Tibial artery (tissue), 4 donors: Measurements from ENCODE around the gene TMEM97.

Experiments used
- DNase-seq, 2 donors: peaks; one replicate each; pipeline ENCODE4 v3.0.0-alpha.2; 2019
- H3K27ac ChIP-seq, 2 donors: fragments of 200-600 bp; sonication (generic) in 1 of 2; 1 replicate in 1 of 2; 2 replicates in 1 of 2; pipeline ENCODE4 v1.5.1; 2018 to 2019; ENCODE audit warnings: mild to moderate bottlenecking in 1 of 2
- H3K27me3 ChIP-seq, 2 donors: fragments of 200-600 bp; sonication (generic) in 1 of 2; one replicate each; pipeline versions ENCODE4 v1.5.1 to v1.6.0; 2016 to 2019
- H3K36me3 ChIP-seq, 3 donors: fragments of 200-600 bp; sonication (generic) in 2 of 3; one replicate each; pipeline ENCODE4 v1.5.1; 2016 to 2019; ENCODE audit warnings: mild to moderate bottlenecking in 2 of 3
- H3K4me1 ChIP-seq, 4 donors: fragments of 200-600 bp; sonication (generic) in 2 of 4; 1 replicate in 3 of 4; 2 replicates in 1 of 4; pipeline ENCODE4 v1.5.1; 2016 to 2019
- H3K4me3 ChIP-seq, 2 donors: fragments of 200-600 bp; sonication (generic) in 1 of 2; 1 replicate in 1 of 2; 2 replicates in 1 of 2; pipeline ENCODE4 v1.5.1; 2018 to 2019; ENCODE audit warnings: mild to moderate bottlenecking in 2 of 2
- H3K9me3 ChIP-seq, 3 donors: fragments of 200-600 bp; sonication (generic) in 1 of 3; one replicate each; pipeline ENCODE4 v1.5.1; 2016 to 2019
- intact Hi-C: fragments of 100-400 bp; cut with DNase I; formaldehyde crosslinking; loops from one replicate; pipeline ENCODE4 v1.15.0; 2023; ENCODE audit warnings: low total_unique reads
- TF ChIP-seq, protein P1 (sequence below), 2 experiments: fragments of 200-600 bp in 1 of 2; fragments of 450-650 bp in 1 of 2; IDR thresholded peaks; one replicate each; pipeline ENCODE4 v1.5.1; 2017 to 2019; ENCODE audit warnings: antibody characterized with exemption in 2 of 2, mild to moderate bottlenecking in 1 of 2, moderate library complexity in 1 of 2

The TMEM97 gene

DNA sequence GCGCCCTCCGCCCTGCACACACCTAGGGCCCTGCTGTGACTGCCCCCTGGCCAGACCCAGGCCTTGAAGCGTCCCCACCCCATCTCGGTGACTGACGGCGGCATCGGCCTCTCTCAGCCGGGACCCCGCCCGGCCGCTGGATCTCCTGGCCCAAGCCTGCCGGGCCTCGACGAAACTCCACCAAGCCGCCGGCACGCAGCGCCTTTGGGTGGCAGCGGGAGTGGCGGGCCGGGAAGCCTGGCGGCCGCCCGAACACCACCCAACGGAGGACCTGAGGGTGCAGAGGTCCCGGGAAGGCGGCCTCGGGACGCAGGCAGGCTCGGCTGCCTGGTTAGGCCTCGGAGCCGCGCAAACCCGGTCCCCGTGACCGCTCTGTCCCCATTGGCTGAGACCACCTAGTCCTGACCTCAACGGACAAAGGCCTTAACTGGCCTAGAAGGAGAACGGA, 12.0 kb upstream of the TMEM97 start:
- no peaks in the 10 kb centered on the region for H3K4me1 ChIP-seq
- H3K9me3 ChIP-seq: no peaks in the 10 kb centered on the region
- intact Hi-C loops: no loop called here
- H3K27ac ChIP-seq: no peak overlapping the region
- peaks cover 0 to 12% of the 10 kb centered on the region in 2 donors for H3K27me3 ChIP-seq
- TF ChIP-seq, protein P1, sequence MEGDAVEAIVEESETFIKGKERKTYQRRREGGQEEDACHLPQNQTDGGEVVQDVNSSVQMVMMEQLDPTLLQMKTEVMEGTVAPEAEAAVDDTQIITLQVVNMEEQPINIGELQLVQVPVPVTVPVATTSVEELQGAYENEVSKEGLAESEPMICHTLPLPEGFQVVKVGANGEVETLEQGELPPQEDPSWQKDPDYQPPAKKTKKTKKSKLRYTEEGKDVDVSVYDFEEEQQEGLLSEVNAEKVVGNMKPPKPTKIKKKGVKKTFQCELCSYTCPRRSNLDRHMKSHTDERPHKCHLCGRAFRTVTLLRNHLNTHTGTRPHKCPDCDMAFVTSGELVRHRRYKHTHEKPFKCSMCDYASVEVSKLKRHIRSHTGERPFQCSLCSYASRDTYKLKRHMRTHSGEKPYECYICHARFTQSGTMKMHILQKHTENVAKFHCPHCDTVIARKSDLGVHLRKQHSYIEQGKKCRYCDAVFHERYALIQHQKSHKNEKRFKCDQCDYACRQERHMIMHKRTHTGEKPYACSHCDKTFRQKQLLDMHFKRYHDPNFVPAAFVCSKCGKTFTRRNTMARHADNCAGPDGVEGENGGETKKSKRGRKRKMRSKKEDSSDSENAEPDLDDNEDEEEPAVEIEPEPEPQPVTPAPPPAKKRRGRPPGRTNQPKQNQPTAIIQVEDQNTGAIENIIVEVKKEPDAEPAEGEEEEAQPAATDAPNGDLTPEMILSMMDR (IDR thresholded peaks at IDR 0.05): no peak
- H3K36me3 ChIP-seq: no peaks in the 10 kb centered on the region
- no peak for DNase-seq
- no peak overlapping the region for H3K4me3 ChIP-seq

- Histone ChIP-seq H3K36me3 (no peaks in the 10 kb centered on the region), H3K27ac (no peak overlapping the region), H3K9me3 (no peaks in the 10 kb centered on the region), H3K4me1 (peaks cover 0 to 10% (median 8%) of the 10 kb centered on the region in 4 donors), H3K4me3 (no peak overlapping the region), H3K27me3 (no peaks in the 10 kb centered on the region)
- TF ChIP-seq, protein P1 (IDR thresholded peaks at IDR 0.05): no peak
- intact Hi-C loops: no loop called here
- no peak for DNase-seq
Observed at GRCh38 chr17:28313841-28314240, 5.2 kb upstream of the TMEM97 start.

DNA sequence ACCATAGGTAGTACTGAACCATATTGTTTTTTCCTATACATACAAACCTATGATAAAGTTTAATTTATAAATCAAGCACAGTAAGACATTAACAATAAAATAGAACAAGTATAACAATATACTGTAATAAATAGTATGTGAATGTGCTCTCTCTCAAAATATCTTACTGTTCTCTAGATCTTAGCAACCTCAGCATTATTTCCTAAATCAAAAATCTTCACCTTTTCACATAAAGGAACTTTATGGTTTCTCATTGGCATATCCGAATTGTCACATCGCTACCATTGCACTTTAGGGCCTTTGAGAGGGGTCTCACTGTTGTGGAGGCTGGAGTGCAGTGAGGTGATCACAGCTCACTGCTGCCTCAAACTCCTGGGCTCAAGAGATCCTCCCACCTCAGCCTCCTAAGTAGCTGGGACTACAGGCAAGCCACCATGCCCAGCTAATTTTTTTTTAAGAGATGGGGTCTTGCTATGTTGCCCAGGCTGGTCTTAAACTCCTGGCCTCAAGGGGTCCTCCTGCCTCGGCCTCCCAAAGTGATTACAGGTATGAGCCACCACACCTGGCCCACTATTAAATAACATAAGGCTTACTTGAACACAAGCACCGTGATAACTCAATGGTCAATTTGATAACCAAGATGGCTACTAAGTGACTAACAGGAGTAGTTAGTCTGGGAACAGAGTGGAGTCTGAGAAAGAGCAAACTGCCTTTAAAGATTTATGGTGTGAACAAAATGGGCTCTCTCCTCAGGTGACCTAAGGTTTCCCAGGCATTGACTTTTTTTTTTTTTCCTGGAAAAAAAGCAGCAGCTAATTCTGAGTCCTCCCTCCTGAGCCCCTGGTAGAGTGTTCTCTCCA, 2.9 kb upstream of the TMEM97 start:
- no peak overlapping the region for H3K4me3 ChIP-seq
- no peak for DNase-seq
- TF ChIP-seq, protein P1 (IDR thresholded peaks at IDR 0.05): no peak
- no peaks in the 10 kb centered on the region for H3K36me3 ChIP-seq
- H3K27me3 ChIP-seq: no peaks in the 10 kb centered on the region
- intact Hi-C loops: no loop called here
- no peak overlapping the region for H3K27ac ChIP-seq
- peaks cover 0 to 22% (median 13%) of the 10 kb centered on the region in 4 donors for H3K4me1 ChIP-seq
- H3K9me3 ChIP-seq: no peaks in the 10 kb centered on the region

DNA sequence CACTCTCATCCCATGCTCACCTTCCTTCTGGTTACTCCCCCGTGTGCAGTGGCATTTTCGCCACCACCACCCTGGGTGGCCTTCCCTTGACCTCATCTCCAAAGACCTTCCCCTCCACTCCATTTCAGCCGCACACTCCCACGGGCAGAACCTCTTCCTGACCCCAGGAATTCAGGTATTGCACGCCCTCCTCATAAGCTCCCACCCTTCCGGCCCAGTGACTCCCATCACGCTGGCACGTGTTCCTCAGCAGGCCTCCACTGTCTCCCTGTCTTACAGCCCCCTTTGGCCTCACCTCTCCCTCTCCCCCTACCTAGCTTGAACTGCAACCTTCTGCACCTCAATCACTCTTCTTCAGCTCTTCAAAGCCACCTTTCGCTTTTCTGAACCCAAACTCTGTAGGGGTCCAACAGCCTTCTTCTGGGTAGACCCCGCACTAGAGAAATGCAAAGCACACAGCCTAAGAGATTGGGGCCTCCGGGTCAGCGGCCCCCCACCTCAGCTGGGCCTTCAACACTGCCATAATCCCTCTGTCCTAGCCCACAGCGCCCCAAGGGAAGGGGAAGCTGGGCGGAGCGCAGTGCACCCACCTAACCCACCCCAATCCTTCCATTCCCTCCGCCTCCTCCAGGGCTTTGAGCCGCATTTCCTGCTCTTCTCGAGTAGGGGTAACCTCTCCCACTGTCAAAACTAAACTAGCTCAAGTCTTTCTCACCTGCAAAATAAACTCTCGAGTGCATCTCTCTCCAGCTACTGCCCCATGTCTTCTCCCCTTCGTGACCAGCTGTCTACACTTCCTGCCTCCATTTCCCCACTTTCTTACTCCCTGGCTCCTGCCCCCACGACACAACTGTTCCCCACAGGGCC, 1.7 kb upstream of the TMEM97 start:
- Histone ChIP-seq H3K36me3 (no peaks in the 10 kb centered on the region), H3K27me3 (no peaks in the 10 kb centered on the region), H3K4me1 (peaks cover 0 to 22% (median 13%) of the 10 kb centered on the region in 4 donors), H3K27ac (no peak overlapping the region), H3K9me3 (no peaks in the 10 kb centered on the region), H3K4me3 (no peak overlapping the region)
- no peak for DNase-seq
- TF ChIP-seq, protein P1 (IDR thresholded peaks at IDR 0.05): no peak
- intact Hi-C loops: no loop called here

GRCh38 chr17:28317966-28318758, 838 bp upstream of the TMEM97 start:
- Histone ChIP-seq H3K4me1 (peaks cover 0 to 22% (median 13%) of the 10 kb centered on the region in 4 donors), H3K4me3 (peak overlapping the region; percentile 56 to 81), H3K36me3 (no peaks in the 10 kb centered on the region), H3K9me3 (no peaks in the 10 kb centered on the region), H3K27ac (peak overlapping the region in 1 of 2 donors; percentile 42), H3K27me3 (no peaks in the 10 kb centered on the region)
- DNase-seq: no peak
- TF ChIP-seq, protein P1 (IDR thresholded peaks at IDR 0.05): no peak
- intact Hi-C loops: no loop called here
